Measurements from ENCODE around the gene PARD6B.

GRCh38 chr20:50730765-50731054, 670 bp upstream of the PARD6B start:
- TF ChIP-seq POLR2AphosphoS5 (IDR thresholded peaks at IDR 0.05; ENCODE audit: low read depth, low read length) = no peak
- no peak for TF ChIP-seq POLR2A (IDR thresholded peaks at IDR 0.05; ENCODE audit: low read depth, low read length)
- no peak for TF ChIP-seq TAF1 (IDR thresholded peaks at IDR 0.05; ENCODE audit: borderline replicate concordance, low read depth, low read length)

Measured in GM12892 (cell line).